H9 (cell line): ENCODE measurements around the gene SCGB1C1. TPM values are rescaled to one million over a fixed set of nuclear protein-coding genes. Genes with fewer than 3 reads are reported as not detected.
"Not testable (repeated sequence)": the region's sequence is repeated elsewhere in the genome, so short reads cannot be mapped to it uniquely, and the experiment has no call there.

Experiments used
- DNase-seq: peaks from one replicate; pipeline ENCODE4 v3.0.0-alpha.2; 2017
- H2AFZ ChIP-seq: one replicate; pipeline ENCODE4 v1.6.1; 2013; ENCODE audit warnings: mild to moderate bottlenecking, low read length, control low read depth, moderate library complexity
- H2AK5ac ChIP-seq: 2 replicates; pipeline ENCODE4 v1.6.1; 2013; ENCODE audit warnings: low read length, control low read depth, mixed read lengths; ENCODE audit not compliant: insufficient read length
- H2BK120ac ChIP-seq: one replicate; pipeline ENCODE4 v1.6.1; 2013; ENCODE audit warnings: low read depth, mild to moderate bottlenecking, low read length, control low read depth, inconsistent platforms; ENCODE audit not compliant: poor library complexity, severe bottlenecking
- H2BK12ac ChIP-seq: 2 replicates; pipeline ENCODE4 v1.6.1; 2013; ENCODE audit warnings: low read length, control low read depth, mixed read lengths, low read depth; ENCODE audit not compliant: insufficient read length
- H2BK15ac ChIP-seq: 2 replicates; pipeline ENCODE4 v1.6.1; 2013; ENCODE audit warnings: low read depth, low read length, control low read depth
- H2BK20ac ChIP-seq: one replicate; pipeline ENCODE4 v1.6.1; 2013; ENCODE audit warnings: low read depth, mild to moderate bottlenecking, low read length, control low read depth, inconsistent platforms; ENCODE audit not compliant: poor library complexity, severe bottlenecking
- H2BK5ac ChIP-seq: 2 replicates; pipeline ENCODE4 v1.6.1; 2013; ENCODE audit warnings: low read length, control low read depth, mixed read lengths; ENCODE audit not compliant: insufficient read length
- H3K14ac ChIP-seq: 2 replicates; pipeline ENCODE4 v1.6.1; 2013; ENCODE audit warnings: low read length, control low read depth; ENCODE audit not compliant: insufficient read depth
- H3K18ac ChIP-seq: 2 replicates; pipeline ENCODE4 v1.6.1; 2013; ENCODE audit warnings: low read depth, mild to moderate bottlenecking, mixed read lengths, low read length, control low read depth; ENCODE audit not compliant: insufficient read length
- H3K23ac ChIP-seq: 2 replicates; pipeline ENCODE4 v1.6.1; 2013; ENCODE audit warnings: low read length, control low read depth, mixed read lengths, low read depth; ENCODE audit not compliant: insufficient read length
- H3K23me2 ChIP-seq: 2 replicates; pipeline ENCODE4 v1.6.1; 2013; ENCODE audit warnings: low read depth, mild to moderate bottlenecking, mixed read lengths, low read length, control low read depth; ENCODE audit not compliant: insufficient read length, poor library complexity, severe bottlenecking
- H3K27ac ChIP-seq: 2 replicates; pipeline ENCODE4 v1.5.1; 2013; ENCODE audit warnings: low read length, control low read depth, mixed read lengths, low read depth; ENCODE audit not compliant: insufficient read length
- H3K27me3 ChIP-seq: 2 replicates; pipeline ENCODE4 v1.6.1; 2013; ENCODE audit warnings: low read length, control low read depth, inconsistent platforms; ENCODE audit not compliant: insufficient read depth
- H3K4ac ChIP-seq: 2 replicates; pipeline ENCODE4 v1.6.1; 2013; ENCODE audit warnings: low read depth, mild to moderate bottlenecking, control low read depth, inconsistent platforms, low read length, moderate library complexity
- H3K4me1 ChIP-seq: 2 replicates; pipeline ENCODE4 v1.6.1; 2013; ENCODE audit warnings: low read length, control low read depth, inconsistent platforms; ENCODE audit not compliant: insufficient read depth
- H3K4me2 ChIP-seq: 2 replicates; pipeline ENCODE4 v1.6.1; 2013; ENCODE audit warnings: low read length, control low read depth, mixed read lengths; ENCODE audit not compliant: insufficient read length, insufficient read depth
- H3K56ac ChIP-seq: 2 replicates; pipeline ENCODE4 v1.6.1; 2013; ENCODE audit warnings: low read depth, mild to moderate bottlenecking, mixed read lengths, low read length, control low read depth; ENCODE audit not compliant: insufficient read length
- H3K79me1 ChIP-seq: 2 replicates; pipeline ENCODE4 v1.6.1; 2013; ENCODE audit warnings: low read depth, mild to moderate bottlenecking, moderate library complexity, low read length, control low read depth, inconsistent platforms; ENCODE audit not compliant: insufficient read depth, poor library complexity, severe bottlenecking
- H3K79me2 ChIP-seq: 2 replicates; pipeline ENCODE4 v1.6.1; 2013; ENCODE audit warnings: low read length, control low read depth, inconsistent platforms; ENCODE audit not compliant: insufficient read depth
- H3K9ac ChIP-seq: 2 replicates; pipeline ENCODE4 v1.6.1; 2013; ENCODE audit warnings: low read length, control low read depth, mixed read lengths; ENCODE audit not compliant: insufficient read length; ENCODE audit errors: extremely low read depth
- H3K9me3 ChIP-seq: one replicate; pipeline ENCODE4 v1.6.1; 2013; ENCODE audit warnings: low read depth, low read length, inconsistent platforms; ENCODE audit not compliant: control insufficient read depth
- H3T11ph ChIP-seq: one replicate; pipeline ENCODE4 v1.6.1; 2013; ENCODE audit warnings: mild to moderate bottlenecking, low read length, control low read depth, inconsistent platforms
- H4K20me1 ChIP-seq: one replicate; pipeline ENCODE4 v1.6.1; 2013; ENCODE audit not compliant: control insufficient read depth, insufficient read length, insufficient read depth
- H4K5ac ChIP-seq: 2 replicates; pipeline ENCODE4 v1.6.1; 2013; ENCODE audit warnings: low read depth, mild to moderate bottlenecking, mixed read lengths, low read length, control low read depth; ENCODE audit not compliant: insufficient read length
- H4K8ac ChIP-seq: replicated peaks from 2 replicates; pipeline ENCODE4 v1.6.1; 2013; ENCODE audit warnings: low read length, control low read depth, mixed read lengths, low read depth; ENCODE audit not compliant: insufficient read length
- H4K91ac ChIP-seq: 2 replicates; pipeline ENCODE4 v1.6.1; 2013; ENCODE audit warnings: low read depth, mild to moderate bottlenecking, moderate library complexity, mixed read lengths, low read length, control low read depth; ENCODE audit not compliant: insufficient read length
- H3K27ac Mint-ChIP-seq, 3 experiments: 2 replicates in 2 of 3; 3 replicates in 1 of 3; pipeline ENCODE4 v1.8.0; 2020 to 2021; ENCODE audit warnings: mixed read lengths in 3 of 3, mild to moderate bottlenecking in 1 of 3, moderate library complexity in 1 of 3
- H3K27me3 Mint-ChIP-seq: 2 replicates; pipeline ENCODE4 v1.8.0; 2021; ENCODE audit warnings: low read depth, mild to moderate bottlenecking, moderate library complexity, mixed read lengths
- H3K36me3 Mint-ChIP-seq, 3 experiments: 2 replicates in 2 of 3; 3 replicates in 1 of 3; pipeline ENCODE4 v1.8.0; 2020 to 2021; ENCODE audit warnings: low read depth in 3 of 3, mixed read lengths in 3 of 3; ENCODE audit not compliant: insufficient read depth in 1 of 3
- H3K4me1 Mint-ChIP-seq, 2 experiments: 2 replicates each; pipeline ENCODE4 v1.8.0; 2020; ENCODE audit warnings: mixed read lengths in 2 of 2
- H3K4me3 Mint-ChIP-seq, 2 experiments: 2 replicates in 1 of 2; 3 replicates in 1 of 2; pipeline ENCODE4 v1.8.0; 2020 to 2021; ENCODE audit warnings: mild to moderate bottlenecking in 2 of 2, mixed read lengths in 2 of 2, moderate library complexity in 1 of 2
- H3K9me3 Mint-ChIP-seq, 2 experiments: 2 replicates in 1 of 2; 3 replicates in 1 of 2; pipeline ENCODE4 v1.8.0; 2020; ENCODE audit warnings: mild to moderate bottlenecking in 2 of 2, mixed read lengths in 2 of 2, moderate library complexity in 1 of 2
- WGBS: extraction: QIAGEN DNeasy Blood & Tissue Kit; methylation state at CpG from one replicate; pipeline ENCODE4 v1.1.7; 2013; ENCODE audit warnings: missing lambda C conversion rate, low lambda C conversion rate, mixed read lengths; ENCODE audit not compliant: insufficient read length; ENCODE audit errors: extremely low coverage; 5-methylcytosine and 5-hydroxymethylcytosine counted together
- total RNA-seq: library from RNA; stranded (reverse); gene quantifications from 2 replicates; pipeline ENCODE4 v1.2.1, GENCODE V29; 2021

The SCGB1C1 gene
- total RNA-seq, 1 experiment from 2014 or later = not detected

DNA sequence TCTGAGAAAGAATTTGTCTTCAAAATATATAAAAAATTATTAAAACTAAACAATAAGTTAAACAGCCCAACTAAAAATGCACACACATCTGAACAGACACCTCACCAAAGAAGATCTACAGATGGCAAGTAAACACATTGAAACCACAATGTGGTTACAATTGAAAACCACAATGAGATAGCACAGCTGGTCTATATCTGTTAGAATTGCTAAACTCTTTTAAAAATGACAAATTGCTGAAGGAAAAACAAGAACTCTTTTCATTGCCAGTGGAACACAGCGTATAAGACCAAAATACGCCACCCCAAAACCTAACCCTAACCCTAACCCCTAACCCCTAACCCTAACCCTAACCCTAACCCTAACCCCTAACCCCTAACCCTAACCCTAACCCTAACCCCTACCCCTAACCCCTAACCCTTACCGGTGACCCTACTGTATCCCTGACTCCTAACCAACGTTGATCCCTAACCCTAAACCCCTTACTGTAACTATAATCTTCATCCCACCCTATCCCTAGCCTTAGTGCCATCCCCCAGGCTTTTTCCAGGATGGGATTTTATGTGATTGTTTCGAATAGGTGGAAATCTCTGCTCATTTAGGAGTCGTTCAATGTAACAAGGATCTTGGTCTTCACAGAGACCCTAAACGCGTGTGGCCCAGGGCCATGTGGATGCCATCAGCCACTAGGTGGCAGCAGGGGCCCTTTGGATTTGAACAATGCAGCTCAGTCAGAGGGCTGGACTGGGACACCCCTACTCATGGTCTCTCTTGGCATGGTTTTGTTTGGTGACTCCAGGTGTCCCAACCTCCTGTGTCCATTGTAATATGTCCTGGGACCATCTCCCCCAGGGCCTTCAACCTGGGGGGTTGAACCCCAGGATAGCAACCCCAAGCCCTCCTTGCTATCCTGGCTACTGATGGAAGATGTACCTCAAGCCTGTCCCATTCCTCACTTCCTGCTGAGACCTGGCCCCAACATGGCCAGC lies 1.1 kb upstream of the SCGB1C1 start:
- H2AK5ac ChIP-seq, H2BK5ac ChIP-seq, H3K18ac ChIP-seq, H3K4ac ChIP-seq, H3K27me3 ChIP-seq, H3K4me1 ChIP-seq, H3K4me1 Mint-ChIP-seq, H3K4me2 ChIP-seq, H3T11ph ChIP-seq, DNase-seq, H3K23ac ChIP-seq, H3K27ac ChIP-seq, H3K23me2 ChIP-seq, H4K8ac ChIP-seq, H3K56ac ChIP-seq, H3K9me3 ChIP-seq, H4K20me1 ChIP-seq, H4K91ac ChIP-seq, H3K14ac ChIP-seq, H3K27ac Mint-ChIP-seq, H2BK20ac ChIP-seq, H4K5ac ChIP-seq, H3K79me1 ChIP-seq, H2BK120ac ChIP-seq, H3K79me2 ChIP-seq, H3K9ac ChIP-seq, H3K4me3 Mint-ChIP-seq, H3K36me3 Mint-ChIP-seq, H3K27me3 Mint-ChIP-seq, H2BK12ac ChIP-seq, H2AFZ ChIP-seq, H2BK15ac ChIP-seq: not testable (repeated sequence)
- H3K9me3 Mint-ChIP-seq = peaks cover 10 to 17% of the 10 kb centered on the region in 2 experiments
- WGBS = 100% methylated on average over 1 of the region's 8 CpGs

DNA sequence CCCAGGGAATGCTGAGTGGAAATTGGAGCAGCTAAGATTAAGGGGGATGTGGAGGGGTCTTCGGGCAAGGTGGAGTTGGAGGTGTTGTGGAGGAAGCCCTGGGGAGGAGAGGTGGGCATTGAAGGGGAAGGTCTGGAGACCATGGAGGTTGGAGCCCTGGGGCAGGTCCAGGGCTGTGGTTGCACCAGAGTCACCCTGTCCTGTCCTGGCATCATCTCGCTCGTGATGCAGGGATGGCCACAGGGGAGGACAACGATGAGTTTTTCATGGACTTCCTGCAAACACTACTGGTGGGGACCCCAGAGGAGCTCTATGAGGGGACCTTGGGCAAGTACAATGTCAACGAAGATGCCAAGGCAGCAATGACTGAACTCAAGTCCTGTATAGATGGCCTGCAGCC lies 603 bp downstream of the SCGB1C1 start:
- not testable (repeated sequence) for DNase-seq, H2AK5ac ChIP-seq, H3K27me3 ChIP-seq, H3T11ph ChIP-seq, H3K79me2 ChIP-seq, H2BK12ac ChIP-seq, H2BK15ac ChIP-seq, H3K56ac ChIP-seq, H3K79me1 ChIP-seq, H3K27me3 Mint-ChIP-seq, H4K20me1 ChIP-seq, H3K4me3 Mint-ChIP-seq, H2BK5ac ChIP-seq, H3K9me3 ChIP-seq, H3K23ac ChIP-seq, H3K4ac ChIP-seq, H3K36me3 Mint-ChIP-seq, H3K14ac ChIP-seq, H2BK20ac ChIP-seq, H3K4me1 Mint-ChIP-seq, H2AFZ ChIP-seq, H2BK120ac ChIP-seq, H4K5ac ChIP-seq, H3K27ac Mint-ChIP-seq, H3K27ac ChIP-seq, H4K8ac ChIP-seq, H3K4me1 ChIP-seq, H3K23me2 ChIP-seq, H3K18ac ChIP-seq, H3K9ac ChIP-seq, H4K91ac ChIP-seq, H3K4me2 ChIP-seq
- no CpG with 5 or more reads among the region's 5 CpGs for WGBS
- peaks cover 9 to 22% of the 10 kb centered on the region in 2 experiments for H3K9me3 Mint-ChIP-seq
